Upper lobe of left lung (tissue), 6 donors: ENCODE measurements around the gene TMEM62. TPM values are rescaled to one million over a fixed set of nuclear protein-coding genes. Genes with fewer than 3 reads are reported as not detected.
"Not testable (repeated sequence)": the region's sequence is repeated elsewhere in the genome, so short reads cannot be mapped to it uniquely, and the experiment has no call there.

Experiments
- ATAC-seq, 2 donors: fragments of 200-7000 bp; cut with Tn5 transposase; one replicate each; pipeline ENCODE4 v1.9.1; 2022; ENCODE audit warnings: mild to moderate bottlenecking in 2 of 2, moderate library complexity in 2 of 2; ENCODE audit not compliant: low FRiP score in 2 of 2
- DNase-seq, 2 donors: peaks; one replicate each; pipeline ENCODE4 v3.0.0-alpha.2; 2019 to 2020
- H3K27ac ChIP-seq, 4 donors: fragments of 200-600 bp; sonication (generic); one replicate each; pipeline ENCODE4 v1.5.1; 2016 to 2019
- H3K27me3 ChIP-seq, 4 donors: fragments of 200-600 bp; sonication (generic); one replicate each; pipeline ENCODE4 v1.5.1; 2017 to 2019
- H3K36me3 ChIP-seq, 4 donors: fragments of 200-600 bp; sonication (generic); one replicate each; pipeline ENCODE4 v1.5.1; 2016 to 2019
- H3K4me1 ChIP-seq, 4 donors: fragments of 200-600 bp; sonication (generic); one replicate each; pipeline ENCODE4 v1.5.1; 2018 to 2019
- H3K4me3 ChIP-seq, 4 donors: fragments of 200-600 bp; sonication (generic); one replicate each; pipeline ENCODE4 v1.5.1; 2017 to 2019; ENCODE audit warnings: mild to moderate bottlenecking in 2 of 4, moderate library complexity in 1 of 4
- H3K9me3 ChIP-seq, 4 donors: fragments of 200-600 bp; sonication (generic); one replicate each; pipeline ENCODE4 v1.5.1; 2018 to 2019
- EP300 ChIP-seq, 4 donors: sonication (generic); formaldehyde crosslinking; IDR thresholded peaks; one replicate each; pipeline ENCODE4 v1.5.1; 2017; ENCODE audit warnings: antibody characterized with exemption in 4 of 4, control low read depth in 2 of 4
- POLR2A ChIP-seq, 4 donors: fragments of 450-650 bp; IDR thresholded peaks; one replicate each; pipeline ENCODE4 v1.5.1; 2016 to 2017; ENCODE audit warnings: antibody characterized with exemption in 4 of 4, mild to moderate bottlenecking in 2 of 4
- POLR2AphosphoS5 ChIP-seq, 2 donors: sonication (generic); formaldehyde crosslinking; IDR thresholded peaks; one replicate each; pipeline ENCODE4 v1.5.1; 2017; ENCODE audit warnings: antibody characterized with exemption in 2 of 2
- WGBS, 2 donors: methylation state at CpG; one replicate each; pipeline ENCODE4 v1.1.5; 2017 to 2018; 5-methylcytosine and 5-hydroxymethylcytosine counted together
- total RNA-seq, 6 donors: library from RNA; depleted of rRNA in 4 of 6; stranded (reverse); fragments of >200 nt in 4 of 6; gene quantifications; one replicate each; pipeline versions ENCODE4 v1.1.0 to v1.2.1, GENCODE V29; 2016 to 2021
- TF ChIP-seq, protein P1 (sequence below), 6 experiments: fragments of 450-650 bp in 4 of 6; fragments of 200-600 bp in 2 of 6; sonication (generic) in 2 of 6; IDR thresholded peaks; one replicate each; pipeline ENCODE4 v1.5.1; 2016 to 2019; ENCODE audit warnings: antibody characterized with exemption in 6 of 6
- donor health status: DM: no; HTN: no; CAD: no; lungs with moderate emphysema.
- donor health status: DM: no; HTN: yes; CAD: no; lungs with severe emphysema.

The TMEM62 gene
- total RNA-seq, 6 donors from 2014 or later: 20.9 to 45.1 (median 25.1) TPM

DNA sequence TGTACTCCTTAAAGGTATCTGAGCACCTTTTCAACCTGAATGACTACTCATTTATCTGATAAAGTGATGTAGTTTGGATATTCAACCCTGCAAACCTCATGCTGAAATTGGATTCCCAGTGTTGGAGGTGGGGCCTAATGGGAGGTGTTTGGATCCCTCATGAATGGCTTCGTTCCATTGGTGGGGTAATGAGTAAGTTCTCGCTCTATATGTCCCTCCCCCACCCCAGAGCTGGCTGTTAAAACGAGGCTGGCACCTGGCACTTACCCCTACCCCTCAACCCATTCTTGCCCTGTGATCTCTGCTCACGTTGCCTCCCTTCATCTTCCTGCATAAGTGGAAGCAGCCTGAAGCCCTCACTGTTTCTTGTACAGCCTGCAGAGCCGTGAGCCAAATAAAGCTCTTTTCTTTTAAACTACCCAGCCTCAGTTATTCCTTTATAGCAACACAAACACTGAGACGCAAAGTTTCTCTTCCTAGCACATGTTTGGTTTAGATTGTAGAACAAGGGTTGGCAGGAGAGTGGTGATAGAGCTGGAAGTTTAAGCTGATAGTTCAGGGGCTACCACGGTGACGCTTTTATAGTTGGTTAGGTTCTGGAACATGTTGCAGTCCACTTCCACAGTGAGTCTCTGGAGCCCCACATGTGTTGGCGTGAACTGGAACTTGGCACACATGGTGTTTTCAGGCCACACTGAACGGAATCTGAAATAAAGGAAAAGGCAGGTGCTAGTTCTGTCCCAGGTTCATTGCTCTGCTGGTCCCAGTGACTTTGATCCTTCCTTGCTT, 63.6 kb downstream of the TMEM62 start:
- Histone ChIP-seq H3K27ac (no peak overlapping the region), H3K27me3 (no peaks in the 10 kb centered on the region), H3K36me3 (peaks cover 22 to 63% (median 40%) of the 10 kb centered on the region in 4 donors), H3K4me3 (no peak overlapping the region), H3K9me3 (peaks cover 0 to 4% (median 1%) of the 10 kb centered on the region in 4 donors), H3K4me1 (no peaks in the 10 kb centered on the region)
- ATAC-seq (no peak), DNase-seq (no peak)
- 91 to 92% methylated on average over 10 of the region's 10 CpGs for whole genome bisulfite sequencing, 2 donors
- no peak for TF ChIP-seq POLR2AphosphoS5 (IDR thresholded peaks at IDR 0.05)

DNA sequence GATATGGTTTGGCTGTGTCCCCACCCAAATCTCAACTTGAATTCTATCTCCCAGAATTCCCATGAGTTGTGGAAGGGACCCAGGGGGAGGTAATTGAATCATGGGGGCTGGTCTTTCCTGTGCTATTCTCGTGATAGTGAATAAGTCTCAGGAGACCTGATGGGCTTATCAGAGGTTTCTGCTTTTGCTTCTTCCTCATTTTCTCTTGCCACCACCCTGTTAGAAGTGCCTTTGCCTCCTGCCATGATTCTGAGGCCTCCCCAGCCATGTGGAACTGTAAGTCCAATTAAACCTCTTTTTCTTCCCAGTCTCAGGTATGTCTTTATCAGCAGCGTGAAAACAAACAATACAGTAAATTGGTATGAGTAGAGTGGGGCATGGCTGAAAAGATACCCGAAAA, 64.4 kb downstream of the TMEM62 start:
- H3K36me3 ChIP-seq: peaks cover 15 to 55% (median 32%) of the 10 kb centered on the region in 4 donors
- DNase-seq, H3K4me1 ChIP-seq, H3K9me3 ChIP-seq, H3K4me3 ChIP-seq, ATAC-seq, H3K27ac ChIP-seq, H3K27me3 ChIP-seq: not testable (repeated sequence)
- 84 to 96% methylated on average over 3 of the region's 3 CpGs for WGBS, 2 donors

DNA sequence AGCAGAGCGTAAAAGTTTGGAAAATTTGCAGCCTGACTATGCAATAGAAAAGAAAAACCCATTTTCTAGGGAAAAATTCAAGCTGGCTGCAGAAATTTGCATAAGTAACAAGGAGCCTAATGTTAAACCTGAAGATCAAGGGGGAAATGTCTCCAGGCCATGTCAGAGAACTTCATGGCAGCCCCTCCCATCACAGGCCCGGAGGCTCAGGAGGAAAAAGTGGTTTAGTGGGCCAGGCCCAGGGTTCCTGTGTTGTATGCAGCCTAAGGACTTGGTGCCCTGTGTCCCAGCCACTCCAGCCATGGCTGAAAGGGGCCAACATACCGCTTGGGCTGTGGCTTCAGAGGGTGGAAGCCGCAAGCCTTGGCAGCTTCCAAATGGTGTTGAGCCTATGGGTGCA, 65.2 kb downstream of the TMEM62 start:
- not testable (repeated sequence) for H3K4me3 ChIP-seq, H3K4me1 ChIP-seq, DNase-seq, H3K27ac ChIP-seq, H3K9me3 ChIP-seq, ATAC-seq, H3K27me3 ChIP-seq
- H3K36me3 ChIP-seq: peaks cover 12 to 47% (median 26%) of the 10 kb centered on the region in 4 donors
- WGBS, 2 donors: 94 to 100% methylated on average over 2 to 4 of the region's 4 CpGs

DNA sequence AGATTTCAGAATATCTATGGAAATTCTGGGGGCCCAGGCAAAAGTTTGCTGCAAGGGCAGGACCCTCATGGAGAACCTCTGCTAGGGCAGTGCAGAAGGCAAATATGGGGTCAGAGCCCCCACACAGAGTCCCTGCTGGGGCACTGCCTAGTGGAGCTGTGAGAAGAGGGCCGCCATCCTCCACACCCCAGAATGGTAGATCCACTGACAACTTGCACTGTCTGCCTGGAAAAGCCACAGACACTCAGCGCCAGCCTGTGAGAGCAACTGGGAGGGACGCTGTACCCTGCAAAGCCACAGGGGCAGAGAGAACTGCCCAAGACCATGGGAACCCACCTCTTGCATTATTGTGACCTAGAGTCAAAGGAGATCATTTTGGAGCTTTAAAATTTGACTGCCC, 65.6 kb downstream of the TMEM62 start:
- H3K27ac ChIP-seq: no peak overlapping the region
- peaks cover 0 to 4% (median 1%) of the 10 kb centered on the region in 4 donors for H3K9me3 ChIP-seq
- H3K4me1 ChIP-seq: no peaks in the 10 kb centered on the region
- no peaks in the 10 kb centered on the region for H3K27me3 ChIP-seq
- no peak overlapping the region for H3K4me3 ChIP-seq
- DNase-seq: no peak
- H3K36me3 ChIP-seq: peaks cover 12 to 44% (median 25%) of the 10 kb centered on the region in 4 donors
- WGBS, 2 donors: 98% methylated on average over 3 of the region's 3 CpGs; no CpG with 5 or more reads in 1 of the 2 donors
- ATAC-seq: no peak
- TF ChIP-seq, protein P1, sequence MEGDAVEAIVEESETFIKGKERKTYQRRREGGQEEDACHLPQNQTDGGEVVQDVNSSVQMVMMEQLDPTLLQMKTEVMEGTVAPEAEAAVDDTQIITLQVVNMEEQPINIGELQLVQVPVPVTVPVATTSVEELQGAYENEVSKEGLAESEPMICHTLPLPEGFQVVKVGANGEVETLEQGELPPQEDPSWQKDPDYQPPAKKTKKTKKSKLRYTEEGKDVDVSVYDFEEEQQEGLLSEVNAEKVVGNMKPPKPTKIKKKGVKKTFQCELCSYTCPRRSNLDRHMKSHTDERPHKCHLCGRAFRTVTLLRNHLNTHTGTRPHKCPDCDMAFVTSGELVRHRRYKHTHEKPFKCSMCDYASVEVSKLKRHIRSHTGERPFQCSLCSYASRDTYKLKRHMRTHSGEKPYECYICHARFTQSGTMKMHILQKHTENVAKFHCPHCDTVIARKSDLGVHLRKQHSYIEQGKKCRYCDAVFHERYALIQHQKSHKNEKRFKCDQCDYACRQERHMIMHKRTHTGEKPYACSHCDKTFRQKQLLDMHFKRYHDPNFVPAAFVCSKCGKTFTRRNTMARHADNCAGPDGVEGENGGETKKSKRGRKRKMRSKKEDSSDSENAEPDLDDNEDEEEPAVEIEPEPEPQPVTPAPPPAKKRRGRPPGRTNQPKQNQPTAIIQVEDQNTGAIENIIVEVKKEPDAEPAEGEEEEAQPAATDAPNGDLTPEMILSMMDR (IDR thresholded peaks at IDR 0.05): no peak
- TF ChIP-seq POLR2A (IDR thresholded peaks at IDR 0.05) (no peak), EP300 (IDR thresholded peaks at IDR 0.05) (no peak), POLR2AphosphoS5 (IDR thresholded peaks at IDR 0.05) (no peak)

DNA sequence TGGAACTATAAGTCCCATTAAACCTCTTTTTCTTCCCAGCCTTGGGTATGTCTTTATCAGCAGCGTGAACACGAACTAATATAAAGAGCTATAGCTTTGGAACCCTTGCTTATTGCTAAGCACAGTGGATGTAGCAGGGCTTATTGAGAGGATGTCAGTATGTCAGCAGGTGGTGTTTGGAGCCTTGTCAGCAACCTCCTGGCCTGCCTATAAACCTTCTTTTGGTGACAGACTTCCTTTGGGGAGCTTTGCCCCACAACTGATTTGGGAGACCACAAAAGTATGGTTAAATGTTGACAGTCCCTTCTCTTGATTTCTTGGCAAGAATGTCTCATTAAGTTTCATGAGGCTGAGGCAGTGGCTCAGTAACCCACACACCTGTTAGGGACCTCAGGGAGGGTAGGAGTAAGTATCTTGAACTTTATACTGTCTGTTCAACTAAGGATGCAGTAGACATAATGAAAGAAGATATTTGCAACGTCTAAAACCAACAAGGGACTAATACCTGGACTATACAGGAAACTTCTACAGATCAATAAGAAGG, 66.6 kb downstream of the TMEM62 start:
- DNase-seq: no peak
- Histone ChIP-seq H3K36me3 (peaks cover 6 to 33% (median 15%) of the 10 kb centered on the region in 4 donors), H3K4me3 (no peak overlapping the region), H3K9me3 (peaks cover 0 to 4% (median 1%) of the 10 kb centered on the region in 4 donors), H3K27me3 (no peaks in the 10 kb centered on the region), H3K4me1 (no peaks in the 10 kb centered on the region), H3K27ac (no peak overlapping the region)
- TF ChIP-seq POLR2AphosphoS5 (IDR thresholded peaks at IDR 0.05) (no peak), POLR2A (IDR thresholded peaks at IDR 0.05) (no peak), EP300 (IDR thresholded peaks at IDR 0.05) (no peak)
- TF ChIP-seq, protein P1 (IDR thresholded peaks at IDR 0.05): no peak
- 84 to 88% methylated on average over 3 of the region's 3 CpGs for WGBS, 2 donors
- no peak for ATAC-seq

DNA sequence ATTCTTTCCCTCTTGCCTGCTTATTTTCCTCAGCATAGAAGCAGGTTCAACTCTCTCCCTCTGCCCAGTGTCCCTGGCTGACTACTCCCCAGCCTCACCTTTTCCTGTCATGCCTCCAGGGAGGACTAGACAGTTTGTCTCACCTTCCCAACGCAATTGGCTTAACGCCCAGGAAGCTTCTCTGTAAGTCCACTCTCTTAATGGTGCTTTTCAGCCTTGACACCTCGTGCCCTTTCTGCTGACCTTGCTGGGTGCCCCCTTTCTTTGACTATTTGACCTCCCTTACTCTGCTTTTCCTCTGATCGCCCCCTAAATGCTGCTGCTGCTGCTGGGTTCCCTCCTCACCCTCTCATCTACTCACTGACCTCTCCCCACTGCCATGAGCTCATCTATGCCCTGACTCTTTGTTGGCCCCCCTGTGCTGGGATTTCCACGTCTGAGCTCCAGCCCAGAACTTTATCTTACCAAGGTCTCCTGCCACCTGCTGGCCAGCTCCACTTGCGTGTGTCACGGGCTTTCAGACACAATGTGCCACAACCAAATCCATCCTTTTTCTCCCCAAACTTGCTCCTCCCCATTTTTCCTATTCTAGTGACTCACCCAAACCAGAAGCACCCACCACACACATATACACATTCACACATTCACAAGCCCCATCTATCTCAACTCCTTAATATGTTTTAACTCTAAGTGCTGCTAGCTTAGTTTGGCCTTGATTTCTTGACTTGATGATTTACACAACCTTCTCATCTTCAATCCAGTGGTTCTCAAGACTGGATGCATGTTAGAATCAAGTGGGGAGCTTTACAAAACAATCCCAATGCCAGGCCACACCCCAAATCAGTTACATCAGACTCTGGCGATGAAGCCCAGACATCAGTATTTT, 70.9 kb downstream of the TMEM62 start:
- no peaks in the 10 kb centered on the region for H3K9me3 ChIP-seq
- DNase-seq (peak in 1 of 2 donors; percentile 35), ATAC-seq (peak in 1 of 2 donors; percentile 44)
- peaks cover 0 to 3% (median 0%) of the 10 kb centered on the region in 4 donors for H3K27me3 ChIP-seq
- H3K4me1 ChIP-seq: no peaks in the 10 kb centered on the region
- H3K4me3 ChIP-seq: no peak overlapping the region
- H3K27ac ChIP-seq: no peak overlapping the region
- 32 to 38% methylated on average over 8 of the region's 8 CpGs for WGBS, 2 donors
- no peaks in the 10 kb centered on the region for H3K36me3 ChIP-seq
- no peak for TF ChIP-seq POLR2AphosphoS5 (IDR thresholded peaks at IDR 0.05)
- TF ChIP-seq, protein P1 (IDR thresholded peaks at IDR 0.05): peak in 4 of 6 experiments; percentile 22 to 47 (median 30)
